GM23338 (cell line): ENCODE measurements around the gene TMPRSS11D. TPM values are rescaled to one million over a fixed set of nuclear protein-coding genes. Genes with fewer than 3 reads are reported as not detected.

Source experiments
- ATAC-seq: fragments of 200-7000 bp; cut with Tn5 transposase; 3 replicates; pipeline ENCODE4 v1.9.1; 2020
- DNase-seq: peaks from one replicate; pipeline ENCODE4 v3.0.0-alpha.2; 2015; ENCODE audit warnings: low spot score
- H2AFZ ChIP-seq: fragments of 200-600 bp; sonication (generic); 2 replicates; pipeline ENCODE4 v1.8.0; 2016; ENCODE audit warnings: antibody characterized with exemption, mild to moderate bottlenecking, moderate library complexity
- H3F3A ChIP-seq: fragments of 200-600 bp; sonication (generic); replicated peaks from 2 replicates; pipeline ENCODE4 v1.8.0; 2017; ENCODE audit warnings: antibody characterized with exemption, mixed run types, low read depth
- H3K27ac ChIP-seq: fragments of 200-600 bp; sonication (generic); 2 replicates; pipeline ENCODE4 v1.6.1; 2016; ENCODE audit warnings: low read depth
- H3K27me3 ChIP-seq: fragments of 200-600 bp; sonication (generic); 2 replicates; pipeline ENCODE4 v1.8.0; 2016; ENCODE audit warnings: mild to moderate bottlenecking, mixed run types, moderate library complexity; ENCODE audit not compliant: insufficient read depth
- H3K36me3 ChIP-seq: fragments of 200-600 bp; sonication (generic); 2 replicates; pipeline ENCODE4 v1.8.0; 2016; ENCODE audit warnings: mild to moderate bottlenecking; ENCODE audit not compliant: insufficient read depth
- H3K4me1 ChIP-seq: fragments of 200-600 bp; sonication (generic); 2 replicates; pipeline ENCODE4 v1.8.0; 2016; ENCODE audit warnings: mild to moderate bottlenecking, moderate library complexity; ENCODE audit not compliant: insufficient read depth
- H3K4me2 ChIP-seq: fragments of 200-600 bp; sonication (generic); 2 replicates; pipeline ENCODE4 v1.7.1; 2017; ENCODE audit warnings: mixed run types
- H3K4me3 ChIP-seq: fragments of 200-600 bp; sonication (generic); 2 replicates; pipeline ENCODE4 v1.6.1; 2016; ENCODE audit warnings: mixed run types
- H3K79me2 ChIP-seq: fragments of 200-600 bp; sonication (generic); replicated peaks from 2 replicates; pipeline ENCODE4 v1.8.0; 2017; ENCODE audit warnings: mild to moderate bottlenecking; ENCODE audit not compliant: insufficient read depth
- H3K9me2 ChIP-seq: fragments of 200-600 bp; sonication (generic); 2 replicates; pipeline ENCODE4 v1.8.0; 2017; ENCODE audit not compliant: insufficient read depth
- H4K20me1 ChIP-seq: fragments of 200-600 bp; sonication (generic); replicated peaks from 2 replicates; pipeline ENCODE4 v1.8.0; 2017; ENCODE audit warnings: mild to moderate bottlenecking; ENCODE audit not compliant: insufficient read depth
- H3K27ac Mint-ChIP-seq: 2 replicates; pipeline ENCODE4 v1.8.0; 2020; ENCODE audit warnings: inconsistent platforms, mild to moderate bottlenecking, moderate library complexity, mixed read lengths
- H3K27me3 Mint-ChIP-seq: 3 replicates; pipeline ENCODE4 v1.8.0; 2022; ENCODE audit warnings: low read depth, mild to moderate bottlenecking, moderate library complexity, mixed read lengths, inconsistent platforms; ENCODE audit not compliant: insufficient read depth, poor library complexity
- H3K36me3 Mint-ChIP-seq: 3 replicates; pipeline ENCODE4 v1.8.0; 2021; ENCODE audit warnings: low read depth, mild to moderate bottlenecking, inconsistent platforms, moderate library complexity, mixed read lengths
- H3K4me1 Mint-ChIP-seq: 3 replicates; pipeline ENCODE4 v1.8.0; 2020; ENCODE audit warnings: mild to moderate bottlenecking, inconsistent platforms, mixed read lengths
- H3K4me3 Mint-ChIP-seq: 3 replicates; pipeline ENCODE4 v1.8.0; 2021; ENCODE audit warnings: moderate library complexity, mild to moderate bottlenecking, inconsistent platforms, mixed read lengths
- H3K9me3 Mint-ChIP-seq: 3 replicates; pipeline ENCODE4 v1.8.0; 2020; ENCODE audit warnings: moderate library complexity, mild to moderate bottlenecking, inconsistent platforms, mixed read lengths
- CREB1 ChIP-seq: fragments of 250-450 bp; sonication (Bioruptor Pico); IDR thresholded peaks from 2 replicates; pipeline ENCODE4 v1.5.0; 2020; ENCODE audit warnings: low read depth, mild to moderate bottlenecking, moderate library complexity
- EZH2 ChIP-seq: fragments of 200-600 bp; sonication (generic); IDR thresholded peaks from one replicate; pipeline ENCODE4 v1.8.0; 2017; ENCODE audit warnings: antibody characterized with exemption, mild to moderate bottlenecking, low read depth; ENCODE audit not compliant: unreplicated experiment
- EZH2phosphoT487 ChIP-seq: fragments of 200-600 bp; sonication (generic); IDR thresholded peaks from one replicate; pipeline ENCODE4 v1.8.1; 2018; ENCODE audit warnings: antibody characterized with exemption; ENCODE audit not compliant: unreplicated experiment
- JUNB ChIP-seq: IDR thresholded peaks from one replicate; pipeline ENCODE4 v1.6.1; 2016; ENCODE audit warnings: antibody characterized with exemption; ENCODE audit not compliant: unreplicated experiment
- NANOG ChIP-seq: IDR thresholded peaks from 2 replicates; pipeline ENCODE4 v1.6.1; 2016; ENCODE audit warnings: antibody characterized with exemption, borderline replicate concordance
- POLR2AphosphoS5 ChIP-seq: IDR thresholded peaks from 2 replicates; pipeline ENCODE4 v1.6.1; 2016; ENCODE audit warnings: antibody characterized with exemption, low read depth
- REST ChIP-seq: IDR thresholded peaks from one replicate; pipeline ENCODE4 v1.6.1; 2018; ENCODE audit warnings: antibody characterized with exemption; ENCODE audit not compliant: unreplicated experiment
- STAT1 ChIP-seq: IDR thresholded peaks from one replicate; pipeline ENCODE4 v1.6.1; 2016; ENCODE audit warnings: antibody characterized with exemption; ENCODE audit not compliant: unreplicated experiment
- ZNF114 ChIP-seq: fragments of 250-450 bp; sonication (Bioruptor Pico); IDR thresholded peaks from 2 replicates; pipeline ENCODE4 v1.5.0; 2020; ENCODE audit warnings: mild to moderate bottlenecking, moderate library complexity
- ZNF331 ChIP-seq: fragments of 250-450 bp; sonication (Bioruptor Pico); IDR thresholded peaks from 2 replicates; pipeline ENCODE4 v1.5.0; 2020; ENCODE audit warnings: low read depth, mild to moderate bottlenecking, moderate library complexity
- ZNF462 ChIP-seq: fragments of 250-450 bp; sonication (Bioruptor Pico); IDR thresholded peaks from 2 replicates; pipeline ENCODE4 v1.5.0; 2020; ENCODE audit warnings: mild to moderate bottlenecking, moderate library complexity
- polyA plus RNA-seq: library from polyadenylated mRNA; unstranded; fragments of >200 nt; fragmentation: Nextera tagmentation; extraction: Ambion mirVana; gene quantifications from 2 replicates; pipeline ENCODE4 v1.2.1, GENCODE V29; 2016
- total RNA-seq: library from RNA; depleted of rRNA; stranded (reverse); fragments of >200 nt; shearing (Covaris generic); gene quantifications from 2 replicates; pipeline ENCODE4 v1.2.3, GENCODE V29; 2014
- TF ChIP-seq, protein P1 (sequence below), 2 experiments: fragments of 200-600 bp in 1 of 2; sonication (generic) in 1 of 2; conservative IDR thresholded peaks; 2 replicates each; pipeline versions ENCODE4 v1.5.1 to v1.6.1; 2016 to 2017; ENCODE audit warnings: antibody characterized with exemption in 2 of 2, low read depth in 2 of 2, mild to moderate bottlenecking in 2 of 2, moderate library complexity in 1 of 2
- TF ChIP-seq, protein P2 (sequence below): IDR thresholded peaks from 2 replicates; pipeline ENCODE4 v1.6.1; 2016; ENCODE audit warnings: antibody characterized with exemption

TMPRSS11D gene
- total and polyA plus RNA-seq, 2 experiments from 2014 or later = not detected

GRCh38 chr4:67879486-67879885 lies 4.3 kb downstream of the TMPRSS11D start:
- Mint-ChIP-seq H3K9me3 (no peaks in the 10 kb centered on the region), H3K4me3 (no peak overlapping the region), H3K27ac (no peak overlapping the region), H3K36me3 (no peaks in the 10 kb centered on the region), H3K4me1 (peaks cover 7% of the 10 kb centered on the region; the same call in 2 of the 3 replicates), H3K27me3 (no peaks in the 10 kb centered on the region)
- ATAC-seq (no peak), DNase-seq (no peak)
- Histone ChIP-seq H3K79me2 (no peaks in the 10 kb centered on the region), H3K27me3 (no peaks in the 10 kb centered on the region), H3K36me3 (no peaks in the 10 kb centered on the region), H2AFZ (no peak overlapping the region), H4K20me1 (no peaks in the 10 kb centered on the region), H3K4me2 (no peak overlapping the region), H3K4me3 (no peak overlapping the region), H3K9me2 (no peaks in the 10 kb centered on the region), H3K4me1 (no peaks in the 10 kb centered on the region), H3K27ac (no peak overlapping the region), H3F3A (no peaks in the 10 kb centered on the region)
- no peak for TF ChIP-seq STAT1
- no peak for TF ChIP-seq JUNB
- no peak for TF ChIP-seq EZH2
- no peak for TF ChIP-seq NANOG
- TF ChIP-seq, protein P1, sequence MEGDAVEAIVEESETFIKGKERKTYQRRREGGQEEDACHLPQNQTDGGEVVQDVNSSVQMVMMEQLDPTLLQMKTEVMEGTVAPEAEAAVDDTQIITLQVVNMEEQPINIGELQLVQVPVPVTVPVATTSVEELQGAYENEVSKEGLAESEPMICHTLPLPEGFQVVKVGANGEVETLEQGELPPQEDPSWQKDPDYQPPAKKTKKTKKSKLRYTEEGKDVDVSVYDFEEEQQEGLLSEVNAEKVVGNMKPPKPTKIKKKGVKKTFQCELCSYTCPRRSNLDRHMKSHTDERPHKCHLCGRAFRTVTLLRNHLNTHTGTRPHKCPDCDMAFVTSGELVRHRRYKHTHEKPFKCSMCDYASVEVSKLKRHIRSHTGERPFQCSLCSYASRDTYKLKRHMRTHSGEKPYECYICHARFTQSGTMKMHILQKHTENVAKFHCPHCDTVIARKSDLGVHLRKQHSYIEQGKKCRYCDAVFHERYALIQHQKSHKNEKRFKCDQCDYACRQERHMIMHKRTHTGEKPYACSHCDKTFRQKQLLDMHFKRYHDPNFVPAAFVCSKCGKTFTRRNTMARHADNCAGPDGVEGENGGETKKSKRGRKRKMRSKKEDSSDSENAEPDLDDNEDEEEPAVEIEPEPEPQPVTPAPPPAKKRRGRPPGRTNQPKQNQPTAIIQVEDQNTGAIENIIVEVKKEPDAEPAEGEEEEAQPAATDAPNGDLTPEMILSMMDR (conservative IDR thresholded peaks at IDR 0.05; ENCODE audit: low read depth in 2 of 2) = no peak
- no peak for TF ChIP-seq ZNF462 (CRISPR knock-in tag)
- no peak for TF ChIP-seq ZNF114 (CRISPR knock-in tag)
- TF ChIP-seq CREB1 (CRISPR knock-in tag) = no peak
- no peak for TF ChIP-seq ZNF331
- no peak for TF ChIP-seq POLR2AphosphoS5
- TF ChIP-seq, protein P2, sequence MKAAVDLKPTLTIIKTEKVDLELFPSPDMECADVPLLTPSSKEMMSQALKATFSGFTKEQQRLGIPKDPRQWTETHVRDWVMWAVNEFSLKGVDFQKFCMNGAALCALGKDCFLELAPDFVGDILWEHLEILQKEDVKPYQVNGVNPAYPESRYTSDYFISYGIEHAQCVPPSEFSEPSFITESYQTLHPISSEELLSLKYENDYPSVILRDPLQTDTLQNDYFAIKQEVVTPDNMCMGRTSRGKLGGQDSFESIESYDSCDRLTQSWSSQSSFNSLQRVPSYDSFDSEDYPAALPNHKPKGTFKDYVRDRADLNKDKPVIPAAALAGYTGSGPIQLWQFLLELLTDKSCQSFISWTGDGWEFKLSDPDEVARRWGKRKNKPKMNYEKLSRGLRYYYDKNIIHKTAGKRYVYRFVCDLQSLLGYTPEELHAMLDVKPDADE = no peak
- TF ChIP-seq REST = no peak
- TF ChIP-seq EZH2phosphoT487 = no peak
